H7 (cell line): ENCODE data around the gene HNF4A. TPM values are rescaled to one million over a fixed set of nuclear protein-coding genes. Genes with fewer than 3 reads are reported as not detected.

ENCODE experiments used
- DNase-seq: peaks from one replicate; pipeline ENCODE4 v3.0.0; 2012
- H3K27me3 ChIP-seq: 2 replicates; pipeline ENCODE4 v1.6.0; 2011; ENCODE audit warnings: mild to moderate bottlenecking, low read length; ENCODE audit not compliant: control insufficient read depth, insufficient read depth
- H3K36me3 ChIP-seq: replicated peaks from 2 replicates; pipeline ENCODE4 v1.5.1; 2011; ENCODE audit warnings: low read length; ENCODE audit not compliant: control insufficient read depth, insufficient read depth
- H3K4me3 ChIP-seq: 2 replicates; pipeline ENCODE4 v1.5.1; 2011; ENCODE audit warnings: low read depth, mild to moderate bottlenecking, control low read depth, low read length, moderate library complexity; ENCODE audit not compliant: insufficient read depth
- total RNA-seq: library from RNA; depleted of rRNA; stranded (reverse); fragments of >200 nt; shearing (Covaris generic); gene quantifications from 2 replicates; pipeline ENCODE4 v1.2.3, GENCODE V29; 2014

Gene HNF4A
- total RNA-seq, 1 experiment from 2014 or later = 11.4 TPM

- Histone ChIP-seq H3K4me3 (no peak overlapping the region), H3K36me3 (no peaks in the 10 kb centered on the region), H3K27me3 (no peaks in the 10 kb centered on the region)
- no peak for DNase-seq
These were observed 3.3 kb downstream of the HNF4A start for GRCh38 chr20:44358776-44359175.

GRCh38 chr20:44360221-44360620 is 4.7 kb downstream of the HNF4A start:
- H3K4me3 ChIP-seq = no peak overlapping the region
- no peaks in the 10 kb centered on the region for H3K27me3 ChIP-seq
- DNase-seq = no peak
- no peaks in the 10 kb centered on the region for H3K36me3 ChIP-seq

GRCh38 chr20:44361021-44361420 is 5.5 kb downstream of the HNF4A start:
- H3K36me3 ChIP-seq = no peaks in the 10 kb centered on the region
- no peak overlapping the region for H3K4me3 ChIP-seq
- no peaks in the 10 kb centered on the region for H3K27me3 ChIP-seq
- no peak for DNase-seq

- Histone ChIP-seq H3K27me3 (no peaks in the 10 kb centered on the region), H3K36me3 (no peaks in the 10 kb centered on the region), H3K4me3 (no peak overlapping the region)
- DNase-seq = no peak
These were observed 7.0 kb downstream of the HNF4A start for GRCh38 chr20:44362466-44362940.

GRCh38 chr20:44364068-44364467 is 8.6 kb downstream of the HNF4A start:
- no peak for DNase-seq
- Histone ChIP-seq H3K27me3 (no peaks in the 10 kb centered on the region), H3K4me3 (no peak overlapping the region), H3K36me3 (no peaks in the 10 kb centered on the region)

GRCh38 chr20:44364780-44365179 is 9.3 kb downstream of the HNF4A start:
- no peaks in the 10 kb centered on the region for H3K36me3 ChIP-seq
- no peak for DNase-seq
- no peaks in the 10 kb centered on the region for H3K27me3 ChIP-seq
- H3K4me3 ChIP-seq = no peak overlapping the region

GRCh38 chr20:44367746-44368145 is 12.2 kb downstream of the HNF4A start:
- H3K36me3 ChIP-seq = no peaks in the 10 kb centered on the region
- H3K27me3 ChIP-seq = no peaks in the 10 kb centered on the region
- no peak for DNase-seq
- H3K4me3 ChIP-seq = no peak overlapping the region

GRCh38 chr20:44370639-44371218 is 15.2 kb downstream of the HNF4A start:
- Histone ChIP-seq H3K27me3 (no peaks in the 10 kb centered on the region), H3K4me3 (no peak overlapping the region), H3K36me3 (no peaks in the 10 kb centered on the region)
- DNase-seq = no peak

- H3K36me3 ChIP-seq = no peaks in the 10 kb centered on the region
- no peak overlapping the region for H3K4me3 ChIP-seq
- H3K27me3 ChIP-seq = no peaks in the 10 kb centered on the region
- DNase-seq = no peak
These were observed 27.1 kb downstream of the HNF4A start for GRCh38 chr20:44382641-44383040.

- Histone ChIP-seq H3K36me3 (no peaks in the 10 kb centered on the region), H3K4me3 (no peak overlapping the region), H3K27me3 (peaks cover 3% of the 10 kb centered on the region; the same call in 1 of the 2 replicates)
- DNase-seq = peak; percentile 76
These were observed 29.0 kb downstream of the HNF4A start for GRCh38 chr20:44384423-44385027.

GRCh38 chr20:44388466-44389023 is 33.0 kb downstream of the HNF4A start:
- Histone ChIP-seq H3K36me3 (no peaks in the 10 kb centered on the region), H3K27me3 (peaks cover 3% of the 10 kb centered on the region; the same call in 1 of the 2 replicates), H3K4me3 (peak overlapping the region; percentile 28)
- peak; percentile 95 for DNase-seq

- H3K4me3 ChIP-seq = no peak overlapping the region
- H3K36me3 ChIP-seq = no peaks in the 10 kb centered on the region
- peaks cover 3% of the 10 kb centered on the region; the same call in 1 of the 2 replicates for H3K27me3 ChIP-seq
- peak; percentile 13 for DNase-seq
These were observed 34.4 kb downstream of the HNF4A start for GRCh38 chr20:44389871-44390270.

GRCh38 chr20:44390280-44390679 is 34.8 kb downstream of the HNF4A start:
- DNase-seq = peak; percentile 16
- Histone ChIP-seq H3K27me3 (peaks cover 3% of the 10 kb centered on the region; the same call in 1 of the 2 replicates), H3K4me3 (no peak overlapping the region), H3K36me3 (no peaks in the 10 kb centered on the region)

- Histone ChIP-seq H3K27me3 (peaks cover 3% of the 10 kb centered on the region; the same call in 1 of the 2 replicates), H3K4me3 (no peak overlapping the region), H3K36me3 (no peaks in the 10 kb centered on the region)
- no peak for DNase-seq
These were observed 36.7 kb downstream of the HNF4A start for GRCh38 chr20:44392088-44392775.
